Endothelial cell of umbilical vein (primary cell): ENCODE measurements around the gene SUGCT. TPM values are rescaled to one million over a fixed set of nuclear protein-coding genes. Genes with fewer than 3 reads are reported as not detected.

Experiments
- BruUV-seq: library from RNA; stranded (reverse); fragments of 400-500 nt; replicated peaks from 2 replicates; lab custom pipeline; 2021; lab: Mats Ljungman, UMichigan
- CTCF ChIA-PET: fragments of 300-600, 350-600 bp; sonication (Branson Sonifier 250); formaldehyde crosslinking; loops from one replicate; lab custom pipeline; 2021; ENCODE audit warnings: antibody characterized with exemption, inconsistent platforms; lab: Charles Lee
- POLR2A ChIA-PET: fragments of 300-600, 350-600 bp; sonication (Branson Sonifier 250); formaldehyde crosslinking; loops from one replicate; lab custom pipeline; 2021; ENCODE audit warnings: antibody characterized with exemption, inconsistent platforms; lab: Charles Lee
- DNase-seq: peaks from one replicate; pipeline ENCODE4 v3.0.0-alpha.2; 2011; ENCODE audit warnings: low read depth, low spot score
- FAIRE-seq: peaks from 2 replicates; lab custom pipeline; 2011; peaks lifted over from hg19 to GRCh38; lab: Jason Lieb, UNC
- H2AFZ ChIP-seq: 2 replicates; pipeline ENCODE4 v1.6.0; 2012; ENCODE audit warnings: low read depth, low read length, control low read depth, inconsistent platforms
- H3K27ac ChIP-seq: 2 replicates; pipeline ENCODE4 v1.5.1; 2011; ENCODE audit warnings: low read depth, mild to moderate bottlenecking, control low read depth, low read length, moderate library complexity; ENCODE audit not compliant: insufficient read depth
- H3K27me3 ChIP-seq, 2 experiments: 2 replicates each; pipeline versions ENCODE4 v1.6.0 to v1.6.1; 2011; ENCODE audit warnings: low read length in 2 of 2, mixed read lengths in 1 of 2; ENCODE audit not compliant: control insufficient read depth in 2 of 2, insufficient read depth in 2 of 2
- H3K36me3 ChIP-seq, 2 experiments: 2 replicates in 1 of 2; 3 replicates in 1 of 2; pipeline ENCODE4 v1.5.1; 2011; ENCODE audit warnings: low read length in 2 of 2, mild to moderate bottlenecking in 1 of 2, moderate library complexity in 1 of 2; ENCODE audit not compliant: control insufficient read depth in 2 of 2, insufficient read depth in 2 of 2; ENCODE audit errors: extremely low read depth in 1 of 2
- H3K4me1 ChIP-seq: 3 replicates; pipeline ENCODE4 v1.5.1; 2011; ENCODE audit warnings: mild to moderate bottlenecking, low read length; ENCODE audit not compliant: control insufficient read depth, insufficient read depth; ENCODE audit errors: extremely low read depth
- H3K4me2 ChIP-seq: 2 replicates; pipeline ENCODE4 v1.6.1; 2011; ENCODE audit warnings: low read length, control low read depth, mixed read lengths; ENCODE audit not compliant: insufficient read depth
- H3K4me3 ChIP-seq, 3 experiments: fragments of 200-600 bp in 1 of 3; sonication (generic), shearing (Covaris generic) in 1 of 3; replicated peaks in 1 of 3; 2 replicates each; pipeline ENCODE4 v1.5.1; 2011 to 2016; ENCODE audit warnings: control low read depth in 3 of 3, low read length in 3 of 3, mild to moderate bottlenecking in 2 of 3, inconsistent platforms in 1 of 3, low read depth in 1 of 3, moderate library complexity in 1 of 3; ENCODE audit not compliant: insufficient read depth in 1 of 3
- H3K79me2 ChIP-seq: 2 replicates; pipeline ENCODE4 v1.6.0; 2012; ENCODE audit warnings: low read length, inconsistent platforms; ENCODE audit not compliant: control insufficient read depth, insufficient read depth
- H3K9ac ChIP-seq: replicated peaks from 2 replicates; pipeline ENCODE3; 2011; ENCODE audit warnings: low read length, control low read depth; ENCODE audit not compliant: insufficient read depth; ENCODE audit errors: extremely low read depth
- H3K9me1 ChIP-seq: replicated peaks from 3 replicates; pipeline ENCODE4 v1.6.0; 2011; ENCODE audit warnings: mild to moderate bottlenecking, low read length; ENCODE audit not compliant: control insufficient read depth, insufficient read depth; ENCODE audit errors: extremely low read depth
- H3K9me3 ChIP-seq: replicated peaks from 2 replicates; pipeline ENCODE4 v1.5.1; 2012; ENCODE audit warnings: low read length, inconsistent platforms; ENCODE audit not compliant: control insufficient read depth, insufficient read depth
- H4K20me1 ChIP-seq: replicated peaks from 2 replicates; pipeline ENCODE3; 2011; ENCODE audit warnings: mild to moderate bottlenecking, low read length; ENCODE audit not compliant: control insufficient read depth, insufficient read depth; ENCODE audit errors: extremely low read depth
- CTCF ChIP-seq, 2 donors: IDR thresholded peaks; 1 replicate in 1 of 2; 2 replicates in 1 of 2; pipeline ENCODE4 v1.5.1; 2011; ENCODE audit warnings: low read length in 2 of 2, mild to moderate bottlenecking in 2 of 2, moderate library complexity in 2 of 2, control low read depth in 1 of 2, inconsistent platforms in 1 of 2, low read depth in 1 of 2; ENCODE audit not compliant: insufficient read depth in 1 of 2; ENCODE audit errors: extremely low read depth in 1 of 2
- EZH2 ChIP-seq: IDR thresholded peaks from 2 replicates; pipeline ENCODE4 v1.6.1; 2012; ENCODE audit warnings: borderline replicate concordance, low read depth, mild to moderate bottlenecking, moderate library complexity, low read length, inconsistent platforms; ENCODE audit not compliant: severe bottlenecking
- FOS ChIP-seq: IDR thresholded peaks from 2 replicates; pipeline ENCODE4 v1.6.1; 2011; ENCODE audit warnings: mild to moderate bottlenecking, low read length, moderate library complexity, borderline replicate concordance; ENCODE audit not compliant: insufficient read depth
- GATA2 ChIP-seq: IDR thresholded peaks from 2 replicates; pipeline ENCODE4 v1.7.0; 2011; ENCODE audit warnings: low read depth, mild to moderate bottlenecking, moderate library complexity, mixed read lengths, low read length; ENCODE audit not compliant: insufficient read length, insufficient read depth
- JUN ChIP-seq: IDR thresholded peaks from 2 replicates; pipeline ENCODE4 v1.6.1; 2011; ENCODE audit warnings: borderline replicate concordance, low read depth; ENCODE audit not compliant: insufficient read length, insufficient read depth
- MAX ChIP-seq: IDR thresholded peaks from 2 replicates; pipeline ENCODE4 v1.6.1; 2011; ENCODE audit not compliant: insufficient read depth, insufficient read length
- MYC ChIP-seq: IDR thresholded peaks from one replicate; pipeline ENCODE4 v1.6.1; 2011; ENCODE audit warnings: mild to moderate bottlenecking, low read depth, low read length
- POLR2A ChIP-seq: IDR thresholded peaks from 2 replicates; pipeline ENCODE4 v1.6.1; 2012; ENCODE audit warnings: low read depth, mild to moderate bottlenecking, control low read depth, low read length
- POLR2AphosphoS5 ChIP-seq: IDR thresholded peaks from 2 replicates; pipeline ENCODE4 v1.6.1; 2012; ENCODE audit warnings: low read depth, mild to moderate bottlenecking, control low read depth, low read length, moderate library complexity; ENCODE audit not compliant: insufficient read depth
- dilution Hi-C: fragments of 300-500 bp; cut with MboI; formaldehyde crosslinking; loops from one replicate; pipeline ENCODE4 v1.15.0; 2019; ENCODE audit warnings: low sequenced_read_pairs; ENCODE audit not compliant: extremely low pct_ligation_motif_present
- intact Hi-C: fragments of 100-400 bp; cut with micrococcal nuclease; formaldehyde crosslinking; loops from one replicate; pipeline ENCODE4 v1.10.0; 2022
- polyA plus RNA-seq, 4 experiments: library from polyadenylated mRNA; depleted of rRNA in 3 of 4; stranded (reverse) in 3 of 4; unstranded in 1 of 4; fragments of >200 nt; gene quantifications; 2 replicates each; pipeline versions ENCODE4 v1.2.1 to v1.2.3, GENCODE V29; 2011 to 2012; ENCODE audit warnings: missing spikeins in 1 of 4
- total RNA-seq: library from RNA; stranded (reverse); gene quantifications from 2 replicates; pipeline ENCODE4 v1.2.3, GENCODE V29; 2021

The SUGCT gene
- total and polyA plus RNA-seq, 2 donors (not counting 3 experiments of a cell fraction or from before 2014, with no cell fraction given) = 1.2 to 1.4 TPM

DNA sequence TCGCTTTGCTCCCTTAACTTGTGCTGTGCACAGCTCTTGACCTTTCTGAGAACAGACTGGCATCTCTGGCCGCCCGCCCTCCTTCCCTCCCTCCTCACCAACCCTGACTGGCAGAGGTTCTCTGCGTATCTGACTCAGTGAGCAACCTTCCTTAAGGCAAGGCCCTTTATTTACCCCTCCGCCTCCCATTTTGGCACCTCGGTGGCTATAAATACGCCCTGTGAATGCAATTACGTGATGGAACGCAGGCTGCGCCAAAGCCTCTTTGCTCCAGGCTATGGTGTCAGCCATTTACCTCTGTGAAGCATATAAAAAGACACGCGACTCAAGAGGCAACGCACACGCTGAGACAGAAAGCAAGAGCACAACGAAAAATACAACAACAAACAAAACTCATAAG, 764.3 kb downstream of the SUGCT start:
- Histone ChIP-seq H3K79me2 (no peaks in the 10 kb centered on the region), H4K20me1 (no peaks in the 10 kb centered on the region), H3K4me2 (no peak overlapping the region), H3K9me3 (no peaks in the 10 kb centered on the region), H2AFZ (no peak overlapping the region), H3K9me1 (no peaks in the 10 kb centered on the region), H3K4me3 (no peak overlapping the region), H3K9ac (no peak overlapping the region), H3K27me3 (no peaks in the 10 kb centered on the region), H3K27ac (no peak overlapping the region), H3K36me3 (no peaks in the 10 kb centered on the region), H3K4me1 (no peaks in the 10 kb centered on the region)
- no peak for DNase-seq
- intact Hi-C loops (no loop called here), dilution Hi-C loops (no loop called here)
- TF ChIP-seq CTCF (IDR thresholded peaks at IDR 0.05; ENCODE audit: extremely low read depth in 1 of 2, insufficient read depth in 1 of 2, low read depth in 1 of 2, low read length in 2 of 2) (no peak), MAX (no peak), POLR2AphosphoS5 (no peak), FOS (no peak), JUN (no peak), POLR2A (no peak), MYC (no peak), GATA2 (no peak), EZH2 (no peak)
- FAIRE-seq = no peak
- BruUV-seq = no TSS peak
- ChIA-PET CTCF (no interaction called here), POLR2A (no interaction called here)
